ENCODE data around the gene E2F4. TPM values are rescaled to one million over a fixed set of nuclear protein-coding genes. Genes with fewer than 3 reads are reported as not detected.
A peak's percentile ranks its signal among the peaks of the same experiment; 100 is the strongest.

Gene E2F4
- total and polyA plus RNA-seq, 2 of the 13 experiments (the other 11 are each of a cell fraction or from before 2014, with no cell fraction given): 84.8 to 91.2 TPM

- 0 out of 2 replicates have a peak, but pooled peaks have one; percentile 3 for TF ChIP-seq CTCF (CRISPR knock-in tag; IDR thresholded peaks at IDR 0.05)
- TF ChIP-seq BCL6 (CRISPR knock-in tag; IDR thresholded peaks at IDR 0.05): peak; percentile 58
Measured at GRCh38 chr16:67173323-67173722, 18.6 kb upstream of the E2F4 start (continued).

- Histone ChIP-seq H3K4me2 (ENCODE audit: low read depth, low read length) (peak overlapping the region; percentile 99), H3K36me3 (replicated peaks in 1 of 2; ENCODE audit: control insufficient read depth in 1 of 2, insufficient read depth in 2 of 2, low read length in 2 of 2) (no peaks in the 10 kb centered on the region; a peak in 1 of 5 replicates), H3K4me3 (replicated peaks in 1 of 3; ENCODE audit: insufficient read depth in 1 of 3, low read depth in 2 of 3, low read length in 3 of 3) (peak overlapping the region; percentile 52 to 75 (median 59)), H3K4me1 (ENCODE audit: insufficient read depth, low read length) (peaks cover 63% of the 10 kb centered on the region), H3K79me2 (ENCODE audit: insufficient read depth, low read length) (no peaks in the 10 kb centered on the region), H3K27ac (ENCODE audit: extremely low read length, insufficient read depth, low read length) (no peak overlapping the region), H4K20me1 (ENCODE audit: insufficient read depth, low read length) (no peaks in the 10 kb centered on the region; the same call in 1 of the 2 replicates), H2AFZ (ENCODE audit: low read length) (no peak overlapping the region), H3K9me3 (ENCODE audit: low read length) (no peaks in the 10 kb centered on the region), H3K27me3 (ENCODE audit: control insufficient read depth in 1 of 2, insufficient read depth in 2 of 2, low read length in 2 of 2) (peaks cover 0 to 2% of the 10 kb centered on the region in 2 experiments; a peak in 2 of 5 replicates), H3K9ac (ENCODE audit: insufficient read depth, low read depth, low read length) (peak overlapping the region; percentile 34)
- ChIA-PET CTCF (ENCODE audit: low intra/inter-chr PET ratio, low total read pairs) (interaction anchor here (1.5 kb wide), 1 partner anchor 12 kb away, joined by 5 read pairs; no protein-coding TSS in a partner anchor), POLR2A (interaction anchor here (0.7 to 2.7 kb wide), 6 partner anchors 11 to 73 kb away, joined by 3 to 18 read pairs (median 4); partner anchors contain the start of genes B3GNT9, FHOD1 and MATCAP1)
- 15% methylated on average over 64 of the region's 71 CpGs for WGBS (ENCODE audit: low lambda C conversion rate)
- in situ Hi-C loops (cut with HindIII; ENCODE audit: extremely low pct_ligation_motif_present, low pct_unique_long_range_greater_than_20kb): no loop called here
- peak; percentile 82 for ATAC-seq
- BruUV-seq (replicated peaks): no TSS peak
- FAIRE-seq: peak; percentile 37
- DNase-seq (ENCODE audit: low spot score): peak; percentile 82
- intact Hi-C loops (cut with micrococcal nuclease; ENCODE audit: unreplicated experiment): no loop called here
- TF ChIP-seq U2AF1 (optimal IDR thresholded peaks at IDR 0.05; ENCODE audit: low read depth, low read length) (no peak), ZNF740 (CRISPR knock-in tag; IDR thresholded peaks at IDR 0.05) (no peak; the same call in 1 of the 2 replicates), ZNF414 (CRISPR knock-in tag; IDR thresholded peaks at IDR 0.05) (peak; percentile 88), HOXA9 (CRISPR knock-in tag; IDR thresholded peaks at IDR 0.05; ENCODE audit: borderline replicate concordance) (peak; percentile 84; the same call in 1 of the 2 replicates), RNF2 (conservative IDR thresholded peaks at IDR 0.05; ENCODE audit: low read depth) (peak; percentile 84), SMAD1 (CRISPR knock-in tag; IDR thresholded peaks at IDR 0.05; ENCODE audit: borderline replicate concordance, low read depth) (peak; percentile 94), MXD1 (CRISPR knock-in tag; IDR thresholded peaks at IDR 0.05) (peak; percentile 93), RFX3 (CRISPR knock-in tag; IDR thresholded peaks at IDR 0.05) (0 out of 2 replicates have a peak, but pooled peaks have one; percentile 8), GZF1 (CRISPR knock-in tag; IDR thresholded peaks at IDR 0.05) (peak; percentile 84; the same call in 1 of the 2 replicates), CCDC6 (CRISPR knock-in tag; IDR thresholded peaks at IDR 0.05) (peak; percentile 45; the same call in 1 of the 2 replicates), SIN3A (IDR thresholded peaks at IDR 0.05; ENCODE audit: borderline replicate concordance, low read depth, low read length) (peak; percentile 34; the same call in 1 of the 2 replicates), DDIT3 (CRISPR knock-in tag; IDR thresholded peaks at IDR 0.05) (no peak), KDM2A (CRISPR knock-in tag; IDR thresholded peaks at IDR 0.05; ENCODE audit: borderline replicate concordance, low read depth) (peak; percentile 96), RXRA (CRISPR knock-in tag; IDR thresholded peaks at IDR 0.05) (peak; percentile 77), MLX (CRISPR knock-in tag; IDR thresholded peaks at IDR 0.05) (peak; percentile 68; the same call in 1 of the 2 replicates)
Measured at GRCh38 chr16:67173808-67174705, 17.9 kb upstream of the E2F4 start.
